ENCODE results near the gene XPA.

The XPA gene

GRCh38 chr9:97695995-97696802, 941 bp downstream of the XPA start:
- peak overlapping the region; percentile 75 for H3K4me3 ChIP-seq (ENCODE audit: low read depth, low read length)
- ChIA-PET POLR2A (no interaction called here), CTCF (interaction anchor here (0.6 to 4.8 kb wide), 8 partner anchors 10 to 228 kb away, joined by 3 to 30 read pairs (median 4); partner anchors contain the start of gene TRMO)
- DNase-seq (ENCODE audit: low read depth, low spot score): no peak
- TF ChIP-seq, protein P1, sequence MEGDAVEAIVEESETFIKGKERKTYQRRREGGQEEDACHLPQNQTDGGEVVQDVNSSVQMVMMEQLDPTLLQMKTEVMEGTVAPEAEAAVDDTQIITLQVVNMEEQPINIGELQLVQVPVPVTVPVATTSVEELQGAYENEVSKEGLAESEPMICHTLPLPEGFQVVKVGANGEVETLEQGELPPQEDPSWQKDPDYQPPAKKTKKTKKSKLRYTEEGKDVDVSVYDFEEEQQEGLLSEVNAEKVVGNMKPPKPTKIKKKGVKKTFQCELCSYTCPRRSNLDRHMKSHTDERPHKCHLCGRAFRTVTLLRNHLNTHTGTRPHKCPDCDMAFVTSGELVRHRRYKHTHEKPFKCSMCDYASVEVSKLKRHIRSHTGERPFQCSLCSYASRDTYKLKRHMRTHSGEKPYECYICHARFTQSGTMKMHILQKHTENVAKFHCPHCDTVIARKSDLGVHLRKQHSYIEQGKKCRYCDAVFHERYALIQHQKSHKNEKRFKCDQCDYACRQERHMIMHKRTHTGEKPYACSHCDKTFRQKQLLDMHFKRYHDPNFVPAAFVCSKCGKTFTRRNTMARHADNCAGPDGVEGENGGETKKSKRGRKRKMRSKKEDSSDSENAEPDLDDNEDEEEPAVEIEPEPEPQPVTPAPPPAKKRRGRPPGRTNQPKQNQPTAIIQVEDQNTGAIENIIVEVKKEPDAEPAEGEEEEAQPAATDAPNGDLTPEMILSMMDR (IDR thresholded peaks at IDR 0.05; ENCODE audit: insufficient read depth, low read length, missing control alignments): no peak

DNA sequence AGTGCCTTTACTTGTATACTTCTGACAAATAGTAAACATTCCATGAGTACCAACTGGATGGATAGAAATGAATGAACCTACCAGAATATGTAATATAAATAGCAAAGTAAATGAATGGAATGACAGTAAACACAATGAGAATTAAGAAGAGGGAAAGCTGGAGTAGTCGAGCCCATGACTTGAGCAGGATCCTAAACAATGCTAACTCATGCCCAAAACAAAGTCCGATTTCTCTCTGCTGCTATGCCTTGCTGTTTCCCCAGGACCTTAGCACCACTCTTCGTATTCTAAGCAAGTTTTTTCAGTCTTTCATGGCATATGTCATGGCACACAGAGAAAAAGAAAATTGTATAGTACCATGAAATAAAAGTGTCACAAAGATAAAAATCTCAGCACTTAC, 1.8 kb downstream of the XPA start:
- POLR2A ChIA-PET: no interaction called here
- DNase-seq (ENCODE audit: low read depth, low spot score): no peak
- TF ChIP-seq, protein P1 (IDR thresholded peaks at IDR 0.05; ENCODE audit: insufficient read depth, low read length, missing control alignments): no peak
- peak overlapping the region; percentile 75; the same call in 1 of the 2 replicates for H3K4me3 ChIP-seq (ENCODE audit: low read depth, low read length)
- CTCF ChIA-PET: interaction anchor here (0.6 to 4.8 kb wide), 4 partner anchors 115 to 227 kb away, joined by 3 to 30 read pairs (median 10); partner anchors contain the start of gene TRMO

DNA sequence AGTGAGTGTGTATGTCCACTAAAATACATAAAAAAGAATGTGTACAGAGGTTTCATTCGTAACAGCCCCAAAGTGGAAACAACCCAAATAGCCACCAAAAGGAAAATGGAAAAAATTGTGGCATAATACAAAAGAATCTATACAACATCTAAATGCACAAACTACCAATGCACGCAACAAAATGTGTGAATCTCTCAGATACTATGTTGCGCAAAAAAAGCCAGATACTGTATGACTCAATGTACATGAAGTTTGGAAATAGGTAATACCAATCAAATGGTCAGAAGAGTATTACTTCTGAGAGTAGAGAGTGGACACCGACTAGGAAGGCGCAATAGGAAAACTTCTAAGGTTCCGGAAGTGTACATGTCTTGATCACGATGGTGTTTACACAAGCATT, 2.4 kb downstream of the XPA start:
- no peak overlapping the region for H3K4me3 ChIP-seq (ENCODE audit: low read depth, low read length)
- POLR2A ChIA-PET: no interaction called here
- CTCF ChIA-PET: interaction anchor here (1.9 kb wide), 1 partner anchor 11 kb away, joined by 5 read pairs; no protein-coding TSS in a partner anchor
- TF ChIP-seq, protein P1 (IDR thresholded peaks at IDR 0.05; ENCODE audit: insufficient read depth, low read length, missing control alignments): no peak
- DNase-seq (ENCODE audit: low read depth, low spot score): no peak

DNA sequence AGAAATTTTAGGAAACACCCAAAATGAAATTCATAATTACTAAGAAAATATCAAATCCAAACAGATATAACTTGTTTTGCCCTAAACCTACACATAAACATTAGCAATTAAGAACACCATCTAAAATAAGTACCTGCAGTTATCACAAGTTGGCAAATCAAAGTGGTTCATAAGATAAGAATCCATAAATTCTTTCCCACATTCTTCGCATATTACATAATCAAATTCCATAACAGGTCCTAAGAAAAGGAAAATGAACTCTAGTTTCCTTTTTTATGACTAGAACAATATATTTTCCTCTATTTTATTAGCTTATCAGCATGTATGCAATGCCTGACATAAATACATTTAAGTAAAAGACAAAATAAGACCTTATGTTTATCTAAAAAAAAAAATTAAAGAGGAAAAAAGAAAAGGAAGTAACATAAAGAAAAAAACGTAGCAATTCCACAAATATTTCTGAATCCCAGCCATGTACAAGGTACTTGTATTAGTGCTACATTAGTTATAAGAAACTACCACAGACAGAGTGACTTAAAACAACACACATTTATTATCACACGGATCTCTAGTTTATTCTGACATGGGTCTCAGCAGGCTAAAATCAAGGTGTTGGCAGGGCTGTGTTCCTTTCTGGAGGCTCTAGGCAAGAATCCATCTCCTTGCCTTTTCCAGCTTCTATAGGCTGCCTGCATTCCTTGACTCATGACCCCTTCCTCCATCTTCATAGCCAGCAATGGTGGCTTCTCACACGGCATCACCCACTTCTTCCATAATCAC, 7.5 kb downstream of the XPA start:
- ChIA-PET CTCF (interaction anchor here (0.9 to 3.2 kb wide), 2 partner anchors 206 to 212 kb away, joined by 4 to 12 read pairs; no protein-coding TSS in a partner anchor), POLR2A (no interaction called here)
- DNase-seq (ENCODE audit: low read depth, low spot score): no peak

DNA sequence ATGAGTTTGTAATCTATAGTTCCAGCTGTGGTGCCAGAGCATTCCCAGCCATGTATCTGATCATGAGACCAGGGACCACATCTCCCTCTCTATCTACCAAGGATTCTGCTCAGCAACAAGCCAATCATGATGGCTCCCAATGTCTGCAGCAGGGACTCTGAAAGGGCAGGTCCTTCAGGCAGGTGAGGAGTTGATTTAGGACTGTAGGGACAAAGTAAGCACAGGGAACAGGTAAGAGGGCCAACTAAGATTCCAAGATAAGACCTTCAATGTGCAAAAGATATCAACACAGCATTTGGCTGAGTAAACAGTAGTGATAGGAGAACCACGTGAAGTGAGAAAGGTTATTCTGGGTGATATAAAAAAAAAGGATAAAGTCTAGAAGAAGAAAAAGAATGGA, 8.5 kb downstream of the XPA start:
- CTCF ChIA-PET: interaction anchor here (1.2 to 3.2 kb wide), 2 partner anchors 213 kb away, joined by 7 to 12 read pairs; no protein-coding TSS in a partner anchor
- TF ChIP-seq, protein P1 (IDR thresholded peaks at IDR 0.05; ENCODE audit: insufficient read depth, low read length, missing control alignments): no peak

More for the DNA sequence above, 7.5 kb downstream of the XPA start:
- no peak overlapping the region for H3K4me3 ChIP-seq (ENCODE audit: low read depth, low read length)
- TF ChIP-seq, protein P1 (IDR thresholded peaks at IDR 0.05; ENCODE audit: insufficient read depth, low read length, missing control alignments): no peak

GRCh38 chr9:97682242-97682641, 14.9 kb downstream of the XPA start:
- ChIA-PET POLR2A (no interaction called here), CTCF (interaction anchor here (1.0 kb wide), 1 partner anchor 219 kb away, joined by 3 read pairs; no protein-coding TSS in a partner anchor)
- DNase-seq (ENCODE audit: low read depth, low spot score): no peak
- H3K4me3 ChIP-seq (ENCODE audit: low read depth, low read length): no peak overlapping the region
- TF ChIP-seq, protein P1 (IDR thresholded peaks at IDR 0.05; ENCODE audit: insufficient read depth, low read length, missing control alignments): no peak

More for the DNA sequence above, 8.5 kb downstream of the XPA start:
- no peak for DNase-seq (ENCODE audit: low read depth, low spot score)
- no peak overlapping the region for H3K4me3 ChIP-seq (ENCODE audit: low read depth, low read length)
- POLR2A ChIA-PET: no interaction called here

Data from AG04449 (cell line).